ENCODE data around the gene ENTPD1.
"Not testable (repeated sequence)": the region's sequence is repeated elsewhere in the genome, so short reads cannot be mapped to it uniquely, and the experiment has no call there.

ENTPD1 gene

GRCh38 chr10:95794195-95794594 lies 38.2 kb downstream of the ENTPD1 start:
- no peak for DNase-seq (ENCODE audit: low read depth)
- TF ChIP-seq, protein P1, sequence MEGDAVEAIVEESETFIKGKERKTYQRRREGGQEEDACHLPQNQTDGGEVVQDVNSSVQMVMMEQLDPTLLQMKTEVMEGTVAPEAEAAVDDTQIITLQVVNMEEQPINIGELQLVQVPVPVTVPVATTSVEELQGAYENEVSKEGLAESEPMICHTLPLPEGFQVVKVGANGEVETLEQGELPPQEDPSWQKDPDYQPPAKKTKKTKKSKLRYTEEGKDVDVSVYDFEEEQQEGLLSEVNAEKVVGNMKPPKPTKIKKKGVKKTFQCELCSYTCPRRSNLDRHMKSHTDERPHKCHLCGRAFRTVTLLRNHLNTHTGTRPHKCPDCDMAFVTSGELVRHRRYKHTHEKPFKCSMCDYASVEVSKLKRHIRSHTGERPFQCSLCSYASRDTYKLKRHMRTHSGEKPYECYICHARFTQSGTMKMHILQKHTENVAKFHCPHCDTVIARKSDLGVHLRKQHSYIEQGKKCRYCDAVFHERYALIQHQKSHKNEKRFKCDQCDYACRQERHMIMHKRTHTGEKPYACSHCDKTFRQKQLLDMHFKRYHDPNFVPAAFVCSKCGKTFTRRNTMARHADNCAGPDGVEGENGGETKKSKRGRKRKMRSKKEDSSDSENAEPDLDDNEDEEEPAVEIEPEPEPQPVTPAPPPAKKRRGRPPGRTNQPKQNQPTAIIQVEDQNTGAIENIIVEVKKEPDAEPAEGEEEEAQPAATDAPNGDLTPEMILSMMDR (IDR thresholded peaks at IDR 0.05; ENCODE audit: control insufficient read depth, extremely low read depth, insufficient read depth), result no peak
- H3K4me3 ChIP-seq (ENCODE audit: low read depth, low read length), result no peak overlapping the region

- TF ChIP-seq, protein P1 (IDR thresholded peaks at IDR 0.05; ENCODE audit: control insufficient read depth, extremely low read depth, insufficient read depth), result no peak
- no peak overlapping the region for H3K4me3 ChIP-seq (ENCODE audit: low read depth, low read length)
- DNase-seq (ENCODE audit: low read depth), result no peak
Measured at GRCh38 chr10:95795602-95796001, 39.6 kb downstream of the ENTPD1 start.

DNA sequence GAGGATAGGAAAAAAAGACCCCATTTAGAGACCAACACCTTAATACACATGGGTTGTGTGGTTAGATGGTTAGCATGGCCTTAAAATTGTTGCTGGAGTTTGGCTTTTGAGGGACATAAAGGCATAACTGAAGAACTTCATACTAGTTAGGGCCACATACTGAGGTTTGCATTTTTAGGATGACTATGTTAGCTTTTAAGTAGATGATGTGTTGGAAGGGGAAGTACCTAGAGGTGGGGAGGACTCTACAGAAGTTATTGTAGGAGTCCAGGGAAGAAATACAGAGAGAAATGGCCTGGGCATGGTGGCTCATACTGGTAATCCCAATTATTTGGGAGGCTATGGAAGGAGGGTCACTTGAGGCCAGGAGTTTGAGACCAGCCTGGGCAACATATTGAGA lies 40.5 kb downstream of the ENTPD1 start:
- no peak for DNase-seq (ENCODE audit: low read depth)
- H3K4me3 ChIP-seq (ENCODE audit: low read depth, low read length), result no peak overlapping the region
- TF ChIP-seq, protein P1 (IDR thresholded peaks at IDR 0.05; ENCODE audit: control insufficient read depth, extremely low read depth, insufficient read depth), result no peak

DNA sequence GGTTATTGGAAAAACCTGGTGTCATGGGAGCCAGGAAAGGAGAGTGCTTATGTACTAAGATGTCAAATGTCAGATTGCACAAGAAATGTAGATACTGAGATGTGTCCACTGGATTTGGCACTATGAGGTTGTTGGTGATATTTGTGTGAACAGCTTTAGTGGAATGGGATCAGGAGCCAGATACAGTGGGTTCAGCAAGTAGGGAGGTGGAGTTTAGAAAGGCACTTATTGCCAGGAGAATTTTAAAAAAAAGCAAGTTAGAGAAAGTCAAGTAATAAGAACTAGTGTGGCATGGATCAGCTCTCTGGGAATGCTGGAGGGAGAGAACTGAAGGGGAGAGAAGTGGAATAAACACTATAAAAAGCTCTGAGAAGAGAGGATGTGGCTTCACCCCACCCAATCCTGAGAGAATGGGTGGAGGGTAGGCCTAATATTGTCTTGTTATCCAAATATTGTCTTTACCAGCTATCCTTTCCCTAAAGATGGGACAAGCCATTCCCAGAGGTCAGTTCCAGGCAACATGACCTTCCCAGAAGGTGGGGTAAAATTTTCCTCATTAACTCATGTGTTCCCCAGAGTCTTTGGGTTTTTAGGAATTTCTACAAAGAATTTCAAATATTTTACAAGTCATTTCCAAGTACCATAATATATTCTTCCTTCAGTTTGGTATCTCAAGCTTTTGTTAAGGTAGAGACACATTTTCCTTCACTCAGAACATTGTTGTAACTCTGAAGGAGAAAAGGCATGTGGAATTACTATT lies 42.3 kb downstream of the ENTPD1 start:
- TF ChIP-seq, protein P1 (IDR thresholded peaks at IDR 0.05; ENCODE audit: control insufficient read depth, extremely low read depth, insufficient read depth), result no peak
- no peak overlapping the region for H3K4me3 ChIP-seq (ENCODE audit: low read depth, low read length)
- no peak for DNase-seq (ENCODE audit: low read depth)

DNA sequence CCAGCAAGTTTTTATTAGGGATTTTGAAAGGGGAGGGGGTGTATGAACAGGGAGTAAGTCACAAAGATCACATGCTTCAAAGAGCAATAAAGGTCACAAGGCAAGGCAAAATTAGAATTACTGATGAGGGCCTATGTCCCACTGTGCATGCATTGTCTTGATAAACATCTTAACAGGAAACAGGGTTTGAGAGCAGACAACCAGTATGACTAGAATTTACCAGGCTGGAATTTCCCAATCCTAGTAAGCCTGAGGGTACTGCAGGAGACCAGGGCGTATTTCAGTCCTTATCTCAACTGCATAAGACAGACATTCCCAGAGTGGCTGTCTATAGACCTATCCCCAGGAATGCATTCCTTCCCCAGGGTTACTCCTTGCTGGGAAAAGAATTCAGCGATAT lies 44.3 kb downstream of the ENTPD1 start:
- DNase-seq (ENCODE audit: low read depth); H3K4me3 ChIP-seq (ENCODE audit: low read depth, low read length): not testable (repeated sequence)

GRCh38 chr10:95806687-95807380 lies 50.9 kb downstream of the ENTPD1 start:
- not testable (repeated sequence) for DNase-seq (ENCODE audit: low read depth)

GRCh38 chr10:95808705-95809308 lies 52.8 kb downstream of the ENTPD1 start:
- not testable (repeated sequence) for DNase-seq (ENCODE audit: low read depth); H3K4me3 ChIP-seq (ENCODE audit: low read depth, low read length)

More at GRCh38 chr10:95806687-95807380, 50.9 kb downstream of the ENTPD1 start:
- H3K4me3 ChIP-seq (ENCODE audit: low read depth, low read length), result not testable (repeated sequence)

DNA sequence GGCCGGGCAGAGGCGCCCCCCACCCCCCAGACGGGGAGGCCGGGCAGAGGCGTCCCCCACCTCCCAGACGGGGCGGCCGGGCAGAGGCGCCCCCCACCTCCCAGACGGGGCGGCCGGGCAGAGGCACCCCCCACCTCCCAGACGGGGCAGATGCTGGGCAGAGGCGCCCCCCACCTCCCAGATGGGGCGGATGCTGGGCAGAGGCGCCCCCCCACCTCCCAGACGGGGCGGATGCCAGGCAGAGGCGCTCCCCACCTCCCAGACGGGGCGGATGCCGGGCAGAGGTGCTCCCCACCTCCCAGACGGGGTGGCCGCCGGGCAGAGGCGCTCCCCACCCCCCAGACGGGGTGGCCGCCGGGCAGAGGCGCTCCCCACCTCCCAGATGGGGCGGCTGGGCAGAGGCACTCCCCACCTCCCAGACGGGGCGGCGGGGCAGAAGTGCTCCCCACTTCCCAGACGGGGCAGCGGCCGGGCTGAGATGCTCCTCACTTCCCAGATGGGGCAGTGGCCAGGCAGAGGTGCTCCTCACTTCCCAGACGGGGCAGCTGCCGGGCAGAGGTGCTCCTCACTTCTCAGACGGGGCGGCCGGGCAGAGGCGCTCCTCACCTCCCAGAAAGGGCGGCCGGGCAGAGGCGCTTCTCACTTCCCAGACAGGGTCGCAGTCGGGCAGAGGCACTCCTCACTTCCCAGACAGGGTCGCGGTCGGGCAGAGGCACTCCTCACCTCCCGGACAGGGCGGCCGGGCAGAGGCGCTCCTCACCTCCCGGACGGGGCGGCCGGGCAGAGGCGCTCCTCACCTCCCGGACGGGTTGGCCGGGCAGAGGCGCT lies 53.6 kb downstream of the ENTPD1 start:
- H3K4me3 ChIP-seq (ENCODE audit: low read depth, low read length), result no peak overlapping the region
- no peak for DNase-seq (ENCODE audit: low read depth)
- TF ChIP-seq, protein P1 (IDR thresholded peaks at IDR 0.05; ENCODE audit: control insufficient read depth, extremely low read depth, insufficient read depth), result no peak

Measured in LNCaP clone FGC (cell line).